Motor neuron (in vitro differentiated cells): ENCODE results near the gene ATG16L2. TPM values are rescaled to one million over a fixed set of nuclear protein-coding genes. Genes with fewer than 3 reads are reported as not detected.
"Not testable (repeated sequence)": the region's sequence is repeated elsewhere in the genome, so short reads cannot be mapped to it uniquely, and the experiment has no call there.

Experiments
- ATAC-seq, 8 experiments: fragments of 200-7000 bp; cut with Tn5 transposase; replicated peaks in 6 of 8; 2 replicates each; pipeline ENCODE4 v1.8.0; 2021; ENCODE audit warnings: mild to moderate bottlenecking in 8 of 8, moderate library complexity in 8 of 8
- H3K27ac ChIP-seq, 2 donors: fragments of 250-450 bp; sonication (Bioruptor Pico); 2 replicates each; pipeline ENCODE4 v1.9.0; 2021; ENCODE audit warnings: antibody characterized with exemption in 2 of 2, mild to moderate bottlenecking in 2 of 2, moderate library complexity in 1 of 2
- H3K4me1 ChIP-seq, 2 donors: fragments of 250-450 bp; sonication (Bioruptor Pico); replicated peaks in 1 of 2; 2 replicates each; pipeline ENCODE4 v1.6.1; 2021; ENCODE audit warnings: antibody characterized with exemption in 2 of 2, mild to moderate bottlenecking in 2 of 2, moderate library complexity in 1 of 2
- H3K4me3 ChIP-seq, 5 donors: fragments of 250-450 bp; sonication (Bioruptor Pico); 2 replicates each; pipeline ENCODE4 v1.9.0; 2021; ENCODE audit warnings: antibody characterized with exemption in 5 of 5, mild to moderate bottlenecking in 5 of 5, moderate library complexity in 4 of 5
- WGBS, 10 experiments: fragments of 450-650 bp; shearing (Covaris generic); methylation state at CpG; one replicate each; pipeline ENCODE4 v1.0.0; 2022; 5-methylcytosine and 5-hydroxymethylcytosine counted together
- in situ Hi-C, 9 experiments: fragments of 400-800 bp; cut with MboI; loops; one replicate each; pipeline ENCODE4 v1.15.0; 2021; ENCODE audit warnings: low sequenced_read_pairs in 9 of 9, low pct_unique_long_range_greater_than_20kb in 2 of 9; ENCODE audit not compliant: unreplicated experiment in 9 of 9
- total RNA-seq, 8 experiments: library from RNA; unstranded; fragments of 300-600 nt; gene quantifications; 2 replicates each; pipeline versions ENCODE4 v1.2.3 to v1.2.4, GENCODE V29; 2022

Gene ATG16L2
- total RNA-seq, 8 experiments from 2014 or later = 3.4 to 17.4 (median 5.0) TPM

- Histone ChIP-seq H3K27ac (no peak overlapping the region), H3K4me1 (peaks cover 24 to 44% of the 10 kb centered on the region in 2 donors), H3K4me3 (peak overlapping the region; percentile 64 to 98 (median 68))
- in situ Hi-C loops = no loop called here
- 45 to 80% (median 45%) methylated on average over 2 to 5 of the region's 14 CpGs; no CpG with 5 or more reads in 7 of the 10 experiments for WGBS, 10 experiments
- ATAC-seq = peak in 7 of 8 experiments; percentile 9 to 53 (median 36)
Measured at GRCh38 chr11:72782081-72782920, 31.9 kb upstream of the ATG16L2 start.

- in situ Hi-C loops = no loop called here
- Histone ChIP-seq H3K4me3 (no peak overlapping the region), H3K4me1 (peaks cover 19 to 38% of the 10 kb centered on the region in 2 donors), H3K27ac (no peak overlapping the region)
- WGBS, 10 experiments = 67 to 100% (median 83%) methylated on average over 1 to 2 of the region's 2 CpGs; no CpG with 5 or more reads in 3 of the 10 experiments
- no peak for ATAC-seq
Measured at GRCh38 chr11:72783144-72783905, 30.9 kb upstream of the ATG16L2 start.

GRCh38 chr11:72784662-72785061, 29.5 kb upstream of the ATG16L2 start:
- WGBS, 10 experiments = 80 to 100% (median 100%) methylated on average over 1 to 3 of the region's 10 CpGs; no CpG with 5 or more reads in 5 of the 10 experiments
- Histone ChIP-seq H3K4me1 (peaks cover 18 to 25% of the 10 kb centered on the region in 2 donors), H3K4me3 (no peak overlapping the region), H3K27ac (no peak overlapping the region)
- ATAC-seq = no peak
- in situ Hi-C loops = no loop called here

- H3K4me1 ChIP-seq = peaks cover 8 to 17% of the 10 kb centered on the region in 2 donors
- in situ Hi-C loops = no loop called here
- H3K27ac ChIP-seq = no peak overlapping the region
- no peak for ATAC-seq
- no peak overlapping the region for H3K4me3 ChIP-seq
- 47 to 100% (median 80%) methylated on average over 1 to 6 of the region's 8 CpGs for WGBS, 10 experiments
Measured at GRCh38 chr11:72786305-72787215, 27.7 kb upstream of the ATG16L2 start.

GRCh38 chr11:72787216-72788104, 26.8 kb upstream of the ATG16L2 start:
- peak in 4 of 8 experiments; percentile 1 to 64 (median 14) for ATAC-seq
- Histone ChIP-seq H3K4me3 (no peak overlapping the region), H3K4me1 (peaks cover 8 to 15% of the 10 kb centered on the region in 2 donors), H3K27ac (no peak overlapping the region)
- 10 to 100% (median 61%) methylated on average over 1 to 4 of the region's 16 CpGs; no CpG with 5 or more reads in 6 of the 10 experiments for WGBS, 10 experiments
- in situ Hi-C loops = no loop called here

GRCh38 chr11:72788241-72788640, 26.0 kb upstream of the ATG16L2 start:
- no peak overlapping the region for H3K4me3 ChIP-seq
- H3K4me1 ChIP-seq = peaks cover 16 to 18% of the 10 kb centered on the region in 2 donors
- ATAC-seq = no peak
- in situ Hi-C loops = no loop called here
- H3K27ac ChIP-seq = no peak overlapping the region
- 80 to 100% (median 93%) methylated on average over 2 to 4 of the region's 7 CpGs; no CpG with 5 or more reads in 7 of the 10 experiments for WGBS, 10 experiments

- ATAC-seq = no peak
- H3K4me1 ChIP-seq = peaks cover 22 to 25% of the 10 kb centered on the region in 2 donors
- no peak overlapping the region for H3K27ac ChIP-seq
- WGBS, 10 experiments = 36 to 90% (median 86%) methylated on average over 1 to 5 of the region's 10 CpGs; no CpG with 5 or more reads in 7 of the 10 experiments
- in situ Hi-C loops = loop anchor here in 1 of 9 experiments (10.0 kb wide), 1 partner anchor 65 kb away; no protein-coding TSS in a partner anchor
- no peak overlapping the region for H3K4me3 ChIP-seq
Measured at GRCh38 chr11:72789493-72790131, 24.6 kb upstream of the ATG16L2 start.

GRCh38 chr11:72791228-72791627, 23.0 kb upstream of the ATG16L2 start:
- in situ Hi-C loops = loop anchor here in 1 of 9 experiments (10.0 kb wide), 1 partner anchor 66 kb away; no protein-coding TSS in a partner anchor
- ATAC-seq, H3K27ac ChIP-seq, H3K4me3 ChIP-seq: not testable (repeated sequence)
- 60 to 100% (median 86%) methylated on average over 1 to 6 of the region's 7 CpGs; no CpG with 5 or more reads in 2 of the 10 experiments for WGBS, 10 experiments
- H3K4me1 ChIP-seq = peaks cover 23 to 26% of the 10 kb centered on the region in 2 donors

GRCh38 chr11:72792437-72793021, 21.7 kb upstream of the ATG16L2 start:
- Histone ChIP-seq H3K27ac (peak overlapping the region; percentile 95 to 97), H3K4me1 (peaks cover 19 to 20% of the 10 kb centered on the region in 2 donors), H3K4me3 (peak overlapping the region in 1 of 5 donors; percentile 72)
- 100% methylated on average over 2 of the region's 3 CpGs; no CpG with 5 or more reads in 9 of the 10 experiments for WGBS, 10 experiments
- in situ Hi-C loops = loop anchor here in 1 of 9 experiments (10.0 kb wide), 1 partner anchor 68 kb away; no protein-coding TSS in a partner anchor
- no peak for ATAC-seq

- Histone ChIP-seq H3K27ac (peak overlapping the region; percentile 95 to 97), H3K4me1 (peaks cover 17% of the 10 kb centered on the region in 2 donors), H3K4me3 (peak overlapping the region; percentile 58 to 82 (median 71))
- 40 to 95% (median 56%) methylated on average over 1 to 2 of the region's 2 CpGs; no CpG with 5 or more reads in 3 of the 10 experiments for WGBS, 10 experiments
- ATAC-seq = no peak
- in situ Hi-C loops = loop anchor here in 1 of 9 experiments (10.0 kb wide), 1 partner anchor 68 kb away; no protein-coding TSS in a partner anchor
Measured at GRCh38 chr11:72793076-72793424, 21.2 kb upstream of the ATG16L2 start.
